Keratinocyte (primary cell): ENCODE measurements around the gene CFAP70. TPM values are rescaled to one million over a fixed set of nuclear protein-coding genes. Genes with fewer than 3 reads are reported as not detected.

Experiments used
- DNase-seq: peaks from one replicate; pipeline ENCODE4 v3.0.0-alpha.2; 2011; ENCODE audit warnings: low read depth, missing footprints, low spot score
- FAIRE-seq: peaks from 2 replicates; lab custom pipeline; 2011; peaks lifted over from hg19 to GRCh38; lab: Jason Lieb, UNC
- H2AFZ ChIP-seq: 2 replicates; pipeline ENCODE4 v1.6.0; 2012; ENCODE audit warnings: low read length, control low read depth, inconsistent platforms; ENCODE audit not compliant: control insufficient read depth
- H3K27ac ChIP-seq: 2 replicates; pipeline ENCODE4 v1.5.1; 2011; ENCODE audit warnings: low read length; ENCODE audit not compliant: control insufficient read depth, insufficient read depth
- H3K27me3 ChIP-seq: 3 replicates; pipeline ENCODE4 v1.6.0; 2011; ENCODE audit warnings: low read length; ENCODE audit not compliant: control insufficient read depth, insufficient read depth; ENCODE audit errors: extremely low read depth
- H3K36me3 ChIP-seq, 2 experiments: 2 replicates in 1 of 2; 3 replicates in 1 of 2; pipeline ENCODE4 v1.5.1; 2011; ENCODE audit warnings: low read length in 2 of 2, mild to moderate bottlenecking in 1 of 2; ENCODE audit not compliant: control insufficient read depth in 2 of 2, insufficient read depth in 2 of 2; ENCODE audit errors: extremely low read depth in 1 of 2
- H3K4me1 ChIP-seq: 3 replicates; pipeline ENCODE4 v1.5.1; 2011; ENCODE audit warnings: low read length; ENCODE audit not compliant: control insufficient read depth, insufficient read depth; ENCODE audit errors: extremely low read depth
- H3K4me2 ChIP-seq: 3 replicates; pipeline ENCODE4 v1.6.0; 2011; ENCODE audit warnings: low read depth, low read length; ENCODE audit not compliant: control insufficient read depth, insufficient read depth; ENCODE audit errors: extremely low read depth
- H3K4me3 ChIP-seq, 3 experiments: fragments of 200-600 bp in 1 of 3; sonication (generic) in 1 of 3; 2 replicates in 2 of 3; 3 replicates in 1 of 3; pipeline ENCODE4 v1.5.1; 2011 to 2016; ENCODE audit warnings: low read length in 3 of 3, mild to moderate bottlenecking in 3 of 3, control low read depth in 2 of 3, inconsistent platforms in 1 of 3, low read depth in 1 of 3, mixed read lengths in 1 of 3, mixed run types in 1 of 3, moderate library complexity in 1 of 3; ENCODE audit not compliant: control insufficient read depth in 2 of 3, insufficient read depth in 2 of 3; ENCODE audit errors: extremely low read depth in 1 of 3
- H3K79me2 ChIP-seq: 2 replicates; pipeline ENCODE4 v1.6.0; 2012; ENCODE audit warnings: low read length; ENCODE audit not compliant: control insufficient read depth, insufficient read depth
- H3K9ac ChIP-seq: 3 replicates; pipeline ENCODE4 v1.6.0; 2011; ENCODE audit warnings: low read length; ENCODE audit not compliant: control insufficient read depth, insufficient read depth; ENCODE audit errors: extremely low read depth
- H3K9me1 ChIP-seq: 3 replicates; pipeline ENCODE4 v1.6.0; 2011; ENCODE audit warnings: low read length; ENCODE audit not compliant: control insufficient read depth, insufficient read depth; ENCODE audit errors: extremely low read depth
- H3K9me3 ChIP-seq: 2 replicates; pipeline ENCODE4 v1.5.1; 2012; ENCODE audit warnings: low read depth, low read length; ENCODE audit not compliant: control insufficient read depth
- H4K20me1 ChIP-seq: 3 replicates; pipeline ENCODE4 v1.6.0; 2011; ENCODE audit warnings: low read length; ENCODE audit not compliant: control insufficient read depth, insufficient read depth; ENCODE audit errors: extremely low read depth
- CTCF ChIP-seq, 3 experiments: IDR thresholded peaks in 1 of 3; conservative IDR thresholded peaks in 1 of 3; optimal IDR thresholded peaks in 1 of 3; 2 replicates in 2 of 3; 3 replicates in 1 of 3; pipeline versions ENCODE3 to v1.5.1; 2011; ENCODE audit warnings: low read length in 3 of 3, mild to moderate bottlenecking in 3 of 3, moderate library complexity in 2 of 3, control low read depth in 1 of 3, inconsistent platforms in 1 of 3; ENCODE audit not compliant: insufficient read depth in 2 of 3; ENCODE audit errors: extremely low read depth in 1 of 3
- EZH2 ChIP-seq: IDR thresholded peaks from one replicate; pipeline ENCODE4 v1.6.1; 2012; ENCODE audit warnings: inconsistent platforms, mild to moderate bottlenecking, low read length, moderate library complexity
- dilution Hi-C: fragments of 300-500 bp; cut with MboI; formaldehyde crosslinking; loops from one replicate; pipeline ENCODE4 v1.7.0; 2020; ENCODE audit warnings: low sequenced_read_pairs; ENCODE audit not compliant: extremely low pct_ligation_motif_present
- polyA plus RNA-seq, 5 experiments: library from polyadenylated mRNA; depleted of rRNA in 3 of 5; stranded (reverse) in 3 of 5; stranded (forward) in 1 of 5; unstranded in 1 of 5; fragments of >200 nt; gene quantifications; 1 replicate in 1 of 5; 2 replicates in 3 of 5; 3 replicates in 1 of 5; pipeline versions ENCODE4 v1.2.1 to v1.2.3, GENCODE V29; 2011 to 2012; ENCODE audit warnings: missing spikeins in 2 of 5, low read depth in 1 of 5, low replicate concordance in 1 of 5

Gene CFAP70
- polyA plus RNA-seq, 1 donor (not counting 4 experiments of a cell fraction or from before 2014, with no cell fraction given): 2.1 TPM

GRCh38 chr10:73262880-73263555 lies 95.6 kb downstream of the CFAP70 start:
- H3K9me1 ChIP-seq: no peaks in the 10 kb centered on the region
- H3K36me3 ChIP-seq: no peaks in the 10 kb centered on the region
- H3K27ac ChIP-seq: peak overlapping the region; percentile 89
- no peak overlapping the region for H3K4me3 ChIP-seq
- H3K4me1 ChIP-seq: peaks cover 17% of the 10 kb centered on the region
- H4K20me1 ChIP-seq: no peaks in the 10 kb centered on the region
- H3K9me3 ChIP-seq: no peaks in the 10 kb centered on the region
- no peaks in the 10 kb centered on the region for H3K79me2 ChIP-seq
- H3K27me3 ChIP-seq: no peaks in the 10 kb centered on the region
- H3K4me2 ChIP-seq: no peak overlapping the region
- H3K9ac ChIP-seq: peak overlapping the region; percentile 34
- TF ChIP-seq CTCF (optimal IDR thresholded peaks at IDR 0.05 in 1 of 3, IDR thresholded peaks at IDR 0.05 in 1 of 3, conservative IDR thresholded peaks at IDR 0.05 in 1 of 3; ENCODE audit: extremely low read depth in 1 of 3, insufficient read depth in 2 of 3, low read length in 3 of 3) (no peak), EZH2 (no peak)
- DNase-seq: no peak
- dilution Hi-C loops: loop anchor here (25.0 kb wide), 1 partner anchor 124 kb away; no protein-coding TSS in a partner anchor
- no peak for FAIRE-seq
- H2AFZ ChIP-seq: no peak overlapping the region

- peak overlapping the region; percentile 34 for H3K9ac ChIP-seq
- no peaks in the 10 kb centered on the region for H3K9me3 ChIP-seq
- peaks cover 17% of the 10 kb centered on the region for H3K4me1 ChIP-seq
- DNase-seq: peak; percentile 50
- peak overlapping the region; percentile 44 for H3K4me2 ChIP-seq
- FAIRE-seq: peak; percentile 99
- dilution Hi-C loops: loop anchor here (25.0 kb wide), 1 partner anchor 125 kb away; no protein-coding TSS in a partner anchor
- peak overlapping the region; percentile 89 for H3K27ac ChIP-seq
- H3K79me2 ChIP-seq: no peaks in the 10 kb centered on the region
- H2AFZ ChIP-seq: no peak overlapping the region
- TF ChIP-seq CTCF (optimal IDR thresholded peaks at IDR 0.05 in 1 of 3, IDR thresholded peaks at IDR 0.05 in 1 of 3, conservative IDR thresholded peaks at IDR 0.05 in 1 of 3; ENCODE audit: extremely low read depth in 1 of 3, insufficient read depth in 2 of 3, low read length in 3 of 3) (no peak), EZH2 (no peak)
- H3K27me3 ChIP-seq: no peaks in the 10 kb centered on the region
- H4K20me1 ChIP-seq: no peaks in the 10 kb centered on the region
- H3K36me3 ChIP-seq: no peaks in the 10 kb centered on the region
- no peaks in the 10 kb centered on the region for H3K9me1 ChIP-seq
- H3K4me3 ChIP-seq: no peak overlapping the region
Observed at GRCh38 chr10:73262105-73262730, 96.4 kb downstream of the CFAP70 start.
